SK-N-MC (cell line): Measurements from ENCODE around the gene SEZ6.

Experiments
- EZH2 ChIP-seq: fragments of 200-600 bp; sonication (generic); IDR thresholded peaks from one replicate; pipeline ENCODE4 v1.6.1; 2017; ENCODE audit warnings: antibody characterized with exemption
- POLR2AphosphoS5 ChIP-seq: IDR thresholded peaks from 2 replicates; pipeline ENCODE4 v1.6.1; 2012; ENCODE audit warnings: mild to moderate bottlenecking, low read depth, low read length, borderline replicate concordance

GRCh38 chr17:28948342-28948741, 57.5 kb downstream of the SEZ6 start:
- no peak for TF ChIP-seq POLR2AphosphoS5
- TF ChIP-seq EZH2, result no peak
